AG09309 (cell line): ENCODE results near the gene NLRP12.

ENCODE experiments used
- DNase-seq: peaks from one replicate; pipeline ENCODE4 v3.0.0-alpha.2; 2010; ENCODE audit warnings: low read depth
- H3K4me3 ChIP-seq: 2 replicates; pipeline ENCODE4 v1.5.1; 2011; ENCODE audit warnings: mild to moderate bottlenecking, low read depth, low read length, moderate library complexity; ENCODE audit not compliant: control insufficient read depth
- CTCF ChIP-seq: IDR thresholded peaks from 2 replicates; pipeline ENCODE4 v1.5.1; 2011; ENCODE audit warnings: mild to moderate bottlenecking, low read depth, low read length, inconsistent platforms; ENCODE audit not compliant: insufficient read depth, control insufficient read depth; ENCODE audit errors: missing control alignments

NLRP12 gene

DNA sequence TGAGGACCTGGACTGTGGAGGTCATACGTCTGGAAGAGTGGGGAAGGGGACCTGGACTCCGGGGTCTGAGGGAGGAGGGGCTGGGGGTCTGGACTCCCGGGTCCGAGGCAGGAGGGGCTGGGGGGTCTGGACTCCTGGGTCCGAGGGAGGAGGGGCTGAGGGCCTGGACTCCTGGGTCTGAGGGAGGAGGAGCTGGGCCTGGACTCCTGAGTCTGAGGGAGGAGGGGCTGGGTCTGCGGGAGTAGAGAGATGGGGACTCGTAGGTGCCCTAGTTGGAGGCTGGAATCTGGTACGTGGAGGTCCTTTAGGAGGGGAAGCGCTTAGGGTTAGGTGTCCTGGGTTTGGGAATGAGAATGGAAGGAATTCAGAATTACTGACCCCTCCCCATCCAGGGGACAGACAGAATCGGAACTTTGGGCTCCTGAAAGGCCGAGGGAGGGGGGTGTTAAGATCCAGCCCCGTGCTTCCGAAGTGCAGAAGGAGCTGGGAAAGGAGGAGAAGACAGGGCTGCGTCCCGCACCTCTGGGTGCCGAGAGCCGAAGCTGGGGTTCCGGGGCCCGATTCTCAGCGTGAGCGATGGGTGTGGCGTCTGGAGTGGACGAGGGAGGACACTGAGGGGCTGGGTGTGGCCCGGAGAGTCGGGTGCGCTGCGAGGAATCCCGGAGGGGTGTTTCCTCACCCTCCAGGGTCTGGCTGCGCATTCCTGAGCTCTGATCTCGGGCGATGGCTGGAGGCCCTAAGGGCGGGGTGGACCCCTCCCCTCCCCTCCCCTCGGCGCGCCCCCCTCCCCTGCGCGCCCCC lies 44.2 kb upstream of the NLRP12 start:
- no peak for DNase-seq
- no peak for TF ChIP-seq CTCF
- H3K4me3 ChIP-seq: peak overlapping the region; percentile 70

DNA sequence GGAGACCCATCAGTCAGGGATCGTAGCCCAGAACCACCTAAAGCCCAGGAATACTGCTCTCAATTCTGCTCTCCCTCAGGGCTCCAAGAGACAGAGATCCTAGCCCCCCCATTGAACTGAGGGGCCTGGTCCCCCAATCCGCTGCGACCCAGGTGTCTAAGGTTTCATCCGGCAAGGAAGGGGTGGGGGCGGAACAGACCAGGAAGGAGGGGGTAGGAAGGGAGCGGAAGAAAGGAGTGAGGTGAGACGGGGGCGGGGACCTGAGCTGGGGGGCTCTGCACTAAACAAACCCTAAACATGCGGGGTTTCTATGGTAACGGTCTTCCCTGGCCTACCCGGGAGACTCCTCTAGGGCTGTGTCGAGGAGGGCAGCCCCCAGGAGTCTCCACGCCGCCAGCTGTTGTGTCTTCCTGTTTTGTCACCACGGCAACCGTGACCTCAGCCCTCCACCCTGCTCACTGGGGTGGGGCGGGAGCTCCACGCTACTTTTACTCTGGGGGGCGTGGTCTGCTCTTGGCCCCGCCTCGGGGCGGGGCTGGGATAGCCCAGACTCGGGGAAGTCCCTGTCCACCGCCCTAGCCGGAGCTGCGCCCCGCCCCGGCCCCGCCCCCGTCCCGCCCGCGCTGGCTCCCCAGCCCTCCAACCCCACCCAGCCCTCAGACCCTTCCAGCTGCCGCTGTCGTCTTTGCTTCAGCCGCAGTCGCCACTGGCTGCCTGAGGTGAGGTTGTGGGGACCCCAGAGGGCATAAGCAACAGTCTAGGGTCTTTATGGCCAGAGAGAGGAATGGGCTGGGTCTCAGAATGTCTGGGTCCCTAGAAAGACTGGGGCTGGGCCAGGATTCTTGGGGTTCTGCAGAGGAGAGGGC lies 43.3 kb upstream of the NLRP12 start, which contains the start of gene MYADM:
TSS of gene MYADM (plus strand) at position 659 of the 866 bp plus-strand sequence. CDS start 5,647 bp downstream, outside the sequence.
- no peak for TF ChIP-seq CTCF
- peak; percentile 90 for DNase-seq

GRCh38 chr19:53866865-53867224 lies 42.7 kb upstream of the NLRP12 start:
- no peak for TF ChIP-seq CTCF
- DNase-seq: no peak
- peak overlapping the region; percentile 70 for H3K4me3 ChIP-seq

More for the DNA sequence above, 43.3 kb upstream of the NLRP12 start, which contains the start of gene MYADM:
- H3K4me3 ChIP-seq: peak within 1 kb of the TSS; percentile 70

- DNase-seq: no peak
- no peak for TF ChIP-seq CTCF
- H3K4me3 ChIP-seq: peak overlapping the region; percentile 38
These were observed 42.1 kb upstream of the NLRP12 start for GRCh38 chr19:53865918-53866864.

GRCh38 chr19:53865523-53865917 lies 41.4 kb upstream of the NLRP12 start:
- TF ChIP-seq CTCF: no peak
- H3K4me3 ChIP-seq: peak overlapping the region; percentile 26
- DNase-seq: no peak
